Esophagus muscularis mucosa (tissue), 3 donors: ENCODE measurements around the gene PRELID2.

ENCODE experiments used
- POLR2A ChIP-seq: fragments of 450-650 bp; IDR thresholded peaks from one replicate; pipeline ENCODE4 v1.6.1; 2017; ENCODE audit warnings: antibody characterized with exemption, moderate library complexity, mild to moderate bottlenecking, low read depth
- POLR2AphosphoS5 ChIP-seq, 2 donors: sonication (generic); formaldehyde crosslinking; IDR thresholded peaks; one replicate each; pipeline ENCODE4 v1.6.1; 2017; ENCODE audit warnings: antibody characterized with exemption in 2 of 2
- TF ChIP-seq, protein P1 (sequence below), 3 experiments: fragments of 200-600 bp in 2 of 3; fragments of 450-650 bp in 1 of 3; sonication (generic) in 2 of 3; IDR thresholded peaks; one replicate each; pipeline ENCODE4 v1.5.1; 2017 to 2019; ENCODE audit warnings: antibody characterized with exemption in 3 of 3, mild to moderate bottlenecking in 2 of 3, moderate library complexity in 1 of 3

DNA sequence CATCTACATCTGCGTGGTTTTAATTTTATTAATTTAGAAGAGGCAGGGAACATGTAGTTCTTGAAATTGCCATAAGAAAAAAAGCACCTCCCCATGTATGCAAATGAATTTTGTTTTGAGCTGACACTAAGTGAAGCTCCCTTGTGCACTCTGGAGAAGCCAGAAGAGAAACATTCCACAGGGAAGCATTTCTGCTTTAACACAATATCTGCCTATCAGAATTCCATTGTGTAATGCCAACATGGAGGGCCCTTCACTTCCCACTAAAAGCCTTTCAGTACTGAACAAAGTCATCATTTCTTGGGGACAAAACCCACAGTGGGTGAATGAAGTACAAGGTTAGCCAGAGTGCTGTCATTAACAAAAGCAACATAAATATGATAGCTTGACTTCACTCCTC, 59.7 kb downstream of the PRELID2 start:
- TF ChIP-seq POLR2A (no peak), POLR2AphosphoS5 (IDR thresholded peaks at IDR 0.05) (no peak)
- TF ChIP-seq, protein P1, sequence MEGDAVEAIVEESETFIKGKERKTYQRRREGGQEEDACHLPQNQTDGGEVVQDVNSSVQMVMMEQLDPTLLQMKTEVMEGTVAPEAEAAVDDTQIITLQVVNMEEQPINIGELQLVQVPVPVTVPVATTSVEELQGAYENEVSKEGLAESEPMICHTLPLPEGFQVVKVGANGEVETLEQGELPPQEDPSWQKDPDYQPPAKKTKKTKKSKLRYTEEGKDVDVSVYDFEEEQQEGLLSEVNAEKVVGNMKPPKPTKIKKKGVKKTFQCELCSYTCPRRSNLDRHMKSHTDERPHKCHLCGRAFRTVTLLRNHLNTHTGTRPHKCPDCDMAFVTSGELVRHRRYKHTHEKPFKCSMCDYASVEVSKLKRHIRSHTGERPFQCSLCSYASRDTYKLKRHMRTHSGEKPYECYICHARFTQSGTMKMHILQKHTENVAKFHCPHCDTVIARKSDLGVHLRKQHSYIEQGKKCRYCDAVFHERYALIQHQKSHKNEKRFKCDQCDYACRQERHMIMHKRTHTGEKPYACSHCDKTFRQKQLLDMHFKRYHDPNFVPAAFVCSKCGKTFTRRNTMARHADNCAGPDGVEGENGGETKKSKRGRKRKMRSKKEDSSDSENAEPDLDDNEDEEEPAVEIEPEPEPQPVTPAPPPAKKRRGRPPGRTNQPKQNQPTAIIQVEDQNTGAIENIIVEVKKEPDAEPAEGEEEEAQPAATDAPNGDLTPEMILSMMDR (IDR thresholded peaks at IDR 0.05): no peak
